HK-2 (cell line): ENCODE results near the gene ZHX3.

Source experiments
- DNase-seq: peaks from one replicate; pipeline ENCODE4 v3.0.0-alpha.2; 2018; ENCODE audit not compliant: unreplicated experiment

ZHX3 gene

DNA sequence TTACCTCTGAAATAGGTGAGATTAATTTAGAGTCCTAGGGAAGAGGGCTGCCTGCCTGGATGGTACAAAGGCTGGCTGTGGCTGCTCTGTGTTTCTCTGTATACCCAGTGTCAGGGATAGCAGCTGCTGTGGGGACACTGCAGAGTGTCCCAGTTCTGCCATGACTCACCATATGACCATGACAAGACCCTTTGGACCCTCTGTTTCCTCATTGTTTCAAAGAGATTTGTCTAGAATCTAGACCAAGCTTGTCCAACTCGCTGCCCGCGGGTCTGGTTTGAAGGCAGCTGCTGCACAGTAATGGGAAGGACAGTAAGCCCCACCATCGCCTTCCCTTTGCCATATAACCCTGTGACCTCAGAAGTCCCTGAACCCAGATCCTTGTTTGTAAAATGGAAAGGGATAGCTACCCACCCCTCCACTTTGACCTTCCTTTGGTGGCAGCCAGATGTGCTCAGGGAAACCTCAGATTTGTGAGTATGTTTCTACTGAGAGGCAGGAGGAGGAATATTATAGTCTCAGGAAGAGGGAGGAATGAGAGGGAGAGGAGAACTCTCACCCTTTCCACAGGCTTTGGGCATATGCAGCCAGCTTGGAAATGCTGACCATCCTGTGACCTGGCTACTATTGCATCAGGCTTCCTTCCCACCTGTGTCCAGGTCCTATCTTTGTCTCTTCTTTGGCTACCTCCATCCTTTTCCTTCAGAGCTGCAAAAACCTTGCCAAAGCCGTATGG, 166.2 kb downstream of the ZHX3 start:
- DNase-seq = no peak

DNA sequence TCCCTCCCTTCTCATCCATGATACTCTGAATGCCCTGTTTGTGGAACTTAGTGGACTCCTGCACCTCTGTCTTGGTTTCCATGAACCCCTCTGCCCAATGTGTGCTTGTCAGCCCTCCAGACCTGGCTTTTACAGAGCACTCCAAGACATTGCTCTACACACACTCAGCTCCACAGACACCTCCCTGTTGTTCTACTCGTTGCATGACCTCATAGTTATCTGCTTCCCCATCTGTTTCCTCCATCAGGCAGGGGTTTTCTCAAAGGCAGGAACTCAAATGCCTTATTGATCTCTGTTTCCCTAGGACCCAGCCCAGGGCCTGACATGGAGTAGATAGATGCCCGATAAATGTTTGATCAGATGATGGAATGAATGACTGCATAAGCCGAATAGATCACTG, 166.9 kb downstream of the ZHX3 start:
- no peak for DNase-seq

GRCh38 chr20:41148942-41149341, 168.6 kb downstream of the ZHX3 start:
- DNase-seq = no peak

DNA sequence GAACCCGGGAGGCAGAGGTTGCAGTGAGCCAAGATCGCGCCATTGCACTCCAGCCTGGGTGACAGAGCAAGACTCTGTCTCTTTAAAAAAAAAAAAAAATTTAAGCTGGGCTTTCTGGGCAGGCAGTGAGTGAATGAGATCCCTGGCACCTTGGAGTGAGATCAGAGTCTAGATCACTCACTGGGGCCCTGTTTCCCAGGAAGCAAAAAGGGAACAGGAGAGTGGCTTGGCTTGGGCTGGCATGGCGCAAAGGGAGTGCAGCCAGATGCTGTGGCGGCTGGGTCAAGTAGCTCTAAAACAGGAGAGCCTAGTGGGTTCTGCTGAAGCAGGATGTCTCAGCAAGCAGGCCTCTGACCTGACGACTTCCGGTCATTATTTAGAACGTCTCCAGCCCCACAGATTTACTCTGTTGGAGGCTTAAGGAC, 169.8 kb downstream of the ZHX3 start:
- no peak for DNase-seq

DNA sequence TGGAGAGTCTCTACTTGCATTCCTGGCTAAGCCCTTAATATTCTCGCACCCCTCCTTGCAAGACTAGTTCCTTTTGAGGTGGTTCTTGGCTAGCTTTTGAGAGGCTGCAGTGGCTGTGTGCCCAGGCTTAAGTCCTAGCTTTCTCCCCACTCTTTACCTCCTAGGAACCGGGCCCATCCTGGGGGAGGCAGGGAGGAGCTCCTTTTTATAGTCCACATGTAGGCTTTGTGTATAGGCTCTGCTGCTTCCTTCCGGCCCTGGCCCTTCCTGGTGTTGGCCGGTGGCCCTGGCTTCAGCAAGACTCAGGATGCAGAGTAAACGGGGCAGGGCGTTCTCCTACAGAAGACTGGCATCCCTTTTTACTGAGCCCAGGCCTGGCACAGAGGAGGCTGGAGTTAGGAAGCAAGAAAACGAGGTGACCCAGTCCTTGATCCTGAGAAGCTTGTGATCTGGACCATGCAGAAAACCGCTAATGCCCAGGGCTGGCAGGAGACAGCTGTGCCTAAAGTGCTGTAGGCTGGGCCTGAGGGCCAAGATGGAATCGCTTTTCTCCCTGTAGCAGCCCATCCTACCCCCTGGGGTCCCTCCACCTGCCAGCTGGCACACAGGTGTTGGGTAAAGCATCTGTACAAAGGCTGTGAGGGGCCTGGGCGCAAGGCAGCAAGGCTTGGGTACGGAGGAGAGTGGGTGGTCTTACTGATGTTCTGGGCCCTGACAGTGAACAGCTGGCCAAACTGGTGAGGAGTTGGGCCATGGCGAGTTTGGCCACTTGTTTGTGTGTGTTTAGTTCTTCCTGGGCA, 171.5 kb downstream of the ZHX3 start:
- DNase-seq = no peak

- DNase-seq = no peak
Observed at GRCh38 chr20:41145317-41145716, 172.2 kb downstream of the ZHX3 start.

GRCh38 chr20:41143354-41143753, 174.2 kb downstream of the ZHX3 start:
- no peak for DNase-seq

- no peak for DNase-seq
Observed at GRCh38 chr20:41142919-41143318, 174.6 kb downstream of the ZHX3 start.

DNA sequence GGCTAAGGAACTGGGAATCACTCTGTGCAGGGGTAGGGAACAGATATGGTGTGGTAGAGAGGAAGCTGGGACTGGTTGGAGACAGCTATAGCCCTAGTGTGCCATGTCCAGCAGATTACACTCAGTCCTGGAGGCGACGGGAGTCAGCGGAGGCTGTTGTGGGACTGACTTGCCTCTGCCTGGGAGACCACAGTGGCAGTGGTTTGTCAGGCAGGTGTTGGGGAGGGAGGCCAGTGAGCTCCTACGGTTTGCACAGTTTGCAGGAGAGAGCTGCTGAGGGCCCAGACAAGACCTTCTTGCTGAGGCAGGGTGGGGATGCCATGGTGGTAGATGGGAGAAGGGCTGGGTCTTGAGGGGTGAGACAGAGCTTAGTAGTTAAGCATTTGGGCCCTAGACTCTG, 175.3 kb downstream of the ZHX3 start:
- no peak for DNase-seq

DNA sequence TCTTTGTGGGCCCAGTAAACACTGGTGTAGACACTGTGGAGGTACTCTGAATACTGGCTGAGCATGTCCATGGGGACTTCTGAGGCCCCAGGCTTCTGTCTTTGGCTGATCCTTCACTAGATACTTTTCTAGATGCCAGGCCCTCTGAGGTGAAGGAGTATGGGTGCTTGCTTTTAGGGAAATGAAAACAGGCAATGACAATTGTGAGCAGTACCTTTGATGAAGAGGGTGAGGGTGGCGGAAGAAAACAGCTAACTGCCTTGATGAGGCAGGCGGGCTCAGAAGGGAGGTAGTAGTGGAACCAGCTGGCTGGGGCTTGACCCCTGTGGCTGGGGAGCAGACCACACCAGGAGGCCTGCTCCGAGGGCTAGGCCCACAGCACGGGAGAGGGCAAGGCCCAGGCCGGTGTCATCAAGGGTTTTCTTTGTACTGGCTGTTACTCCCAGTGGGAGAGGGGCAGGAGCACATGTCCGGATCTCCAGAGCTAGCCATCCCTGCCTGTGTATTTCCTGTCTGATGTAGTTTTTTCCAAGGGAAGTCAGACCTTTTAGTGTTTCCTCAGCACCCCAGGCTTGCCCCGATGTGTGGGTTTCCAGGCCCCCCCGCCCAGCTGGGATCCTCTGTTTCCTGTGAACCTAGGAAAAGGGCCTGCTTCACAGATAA, 176.2 kb downstream of the ZHX3 start:
- no peak for DNase-seq

DNA sequence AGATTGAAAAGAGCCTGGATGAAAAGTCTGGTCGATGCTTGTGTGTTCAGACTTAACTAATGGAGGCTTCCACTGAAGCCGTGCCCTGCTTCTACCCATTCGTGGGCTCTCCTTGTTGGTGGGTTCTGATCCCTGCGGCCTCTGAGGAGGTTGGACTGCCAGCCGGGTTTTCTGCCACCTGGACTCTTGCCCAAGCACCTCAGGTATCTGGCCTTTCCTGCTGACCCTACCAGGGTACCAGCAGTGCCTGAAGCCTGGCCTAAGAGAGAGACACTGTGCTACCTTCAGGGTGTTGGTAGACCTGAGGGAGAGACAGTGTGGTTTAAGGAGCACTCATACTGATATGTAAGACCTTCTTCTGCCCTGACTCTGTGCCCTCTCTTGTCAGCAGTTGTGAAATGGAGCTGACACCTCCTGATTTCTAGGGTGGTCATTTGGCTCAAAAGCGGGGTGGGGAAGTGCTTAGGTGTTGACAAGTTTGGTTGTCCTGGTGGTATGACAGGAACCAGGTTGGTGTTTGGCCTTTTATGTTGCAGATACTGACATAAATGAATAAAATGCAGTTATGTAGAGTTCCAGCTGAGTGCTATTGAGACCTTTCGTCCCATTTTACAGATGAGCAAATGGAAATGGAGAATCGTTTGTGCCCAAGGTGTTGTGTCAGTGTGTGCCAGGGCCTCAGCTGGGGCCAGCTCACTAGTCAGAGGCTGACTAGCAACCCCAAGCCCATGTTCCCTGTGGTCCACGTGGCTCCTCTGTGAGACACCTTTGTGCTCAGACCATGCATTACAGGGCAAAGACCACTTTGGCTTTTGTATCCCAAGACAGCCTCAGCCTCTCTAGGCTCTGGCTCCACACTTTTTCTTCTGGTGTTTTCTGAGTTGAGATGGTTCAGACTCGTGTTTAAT, 177.1 kb downstream of the ZHX3 start:
- no peak for DNase-seq

DNA sequence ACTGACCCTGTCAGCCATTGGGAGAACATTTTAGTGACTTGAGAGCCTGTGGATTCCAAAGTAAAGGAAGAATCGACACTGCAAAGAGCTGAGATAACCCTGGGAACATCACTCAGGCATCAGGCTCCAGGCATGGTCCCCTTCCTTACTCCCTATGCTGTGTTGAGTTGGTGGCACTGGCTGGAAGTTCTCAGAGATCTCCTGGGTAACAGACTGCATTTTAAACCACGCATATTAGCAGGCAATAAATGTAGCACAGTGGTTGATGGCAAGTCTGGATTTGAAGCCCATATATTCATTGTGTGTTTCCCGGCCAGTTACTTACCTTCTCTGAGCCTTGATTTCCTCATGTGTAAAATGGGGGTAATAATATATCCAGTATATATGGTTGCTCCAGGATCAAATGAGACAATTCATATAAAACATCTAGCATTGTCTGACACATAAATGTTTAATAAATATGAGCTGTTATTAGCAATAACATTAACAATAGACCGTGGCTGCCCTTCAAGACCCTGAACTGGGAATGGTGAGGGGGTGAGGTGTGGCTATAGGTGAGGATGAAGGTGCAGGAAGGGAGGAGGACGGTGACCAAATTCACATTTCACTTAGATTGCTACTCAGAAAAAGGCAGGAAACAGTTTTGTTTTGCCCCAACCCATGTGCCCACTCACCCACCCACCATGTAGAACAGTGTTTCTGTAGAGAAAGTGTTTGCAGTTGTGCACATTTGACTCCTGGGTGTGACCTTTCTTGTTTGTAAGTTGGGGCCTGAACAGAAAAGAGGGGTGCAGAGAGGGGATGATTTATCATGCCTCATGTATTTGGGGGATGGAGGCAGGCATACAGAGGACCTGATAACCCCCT, 178.1 kb downstream of the ZHX3 start:
- DNase-seq = no peak

DNA sequence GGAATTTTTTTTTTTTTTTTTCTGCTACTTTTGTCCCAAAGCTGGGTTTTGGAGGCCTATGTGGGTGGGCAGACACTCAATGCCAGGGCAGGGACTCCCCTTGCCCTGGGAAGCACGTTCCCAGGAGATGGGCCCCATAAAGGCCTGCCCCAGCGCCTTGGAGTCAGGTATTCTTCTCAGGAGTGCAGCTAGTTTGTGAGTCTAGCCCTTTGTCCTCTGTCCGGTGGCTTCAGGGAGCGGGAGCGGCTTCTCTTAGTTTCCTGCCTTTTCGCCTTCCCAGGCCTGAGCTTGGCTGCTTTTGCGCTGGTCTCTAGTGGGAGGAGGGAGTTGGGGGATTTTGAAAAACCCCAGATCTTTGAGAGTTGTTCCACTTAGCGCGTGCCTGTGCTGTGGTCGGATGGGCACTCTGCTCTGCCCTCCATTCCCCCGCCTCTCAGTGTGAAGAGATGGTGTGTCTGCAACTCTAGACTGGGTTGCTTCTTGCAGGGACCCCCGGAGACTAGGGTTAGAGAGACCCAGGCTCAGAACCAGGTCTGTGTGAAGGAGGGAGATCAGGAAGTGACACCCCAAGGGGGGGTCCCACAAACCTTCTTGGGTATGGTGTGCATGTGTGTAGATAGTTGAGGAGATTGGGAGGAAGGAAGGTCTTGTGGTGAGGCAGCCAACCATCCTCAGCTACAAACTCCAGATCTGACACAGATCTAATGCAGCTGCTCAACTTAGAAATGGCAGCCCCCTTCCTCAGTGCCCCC, 178.9 kb downstream of the ZHX3 start:
- DNase-seq = no peak

DNA sequence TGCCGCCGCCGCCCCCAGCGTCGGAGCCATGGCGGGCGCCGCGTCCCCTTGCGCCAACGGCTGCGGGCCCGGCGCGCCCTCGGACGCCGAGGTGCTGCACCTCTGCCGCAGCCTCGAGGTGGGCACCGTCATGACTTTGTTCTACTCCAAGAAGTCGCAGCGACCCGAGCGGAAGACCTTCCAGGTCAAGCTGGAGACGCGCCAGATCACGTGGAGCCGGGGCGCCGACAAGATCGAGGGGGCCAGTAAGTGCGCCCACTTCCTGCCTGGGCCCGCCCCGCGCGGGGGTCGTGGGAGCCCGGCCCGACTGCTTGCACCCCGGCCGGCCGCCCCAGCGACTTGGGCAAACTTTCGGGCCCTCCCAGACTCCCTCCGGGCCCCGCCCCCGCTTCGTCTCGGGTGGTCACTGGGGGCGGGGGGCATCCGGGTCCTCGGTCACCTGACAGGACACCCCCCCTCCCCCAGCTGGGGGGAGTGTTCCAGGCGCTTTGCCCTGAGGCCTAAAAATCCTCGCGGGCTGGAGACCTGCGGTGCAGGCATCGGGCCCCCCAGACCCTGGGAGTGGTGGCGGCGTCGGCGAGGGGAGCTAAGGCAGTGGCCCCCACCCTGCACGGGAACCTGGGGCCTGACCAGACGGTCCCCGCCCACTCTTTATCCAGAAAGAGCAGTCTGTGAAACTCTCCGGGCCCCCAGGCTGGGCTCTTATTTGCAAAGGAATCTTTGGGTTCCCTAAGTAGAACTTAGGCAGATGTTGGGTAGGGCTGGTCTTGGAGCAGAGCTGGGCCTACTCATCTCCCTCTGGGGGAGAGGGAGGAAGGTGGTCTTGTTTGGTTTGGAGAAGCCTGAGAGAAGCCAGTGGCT, 179.7 kb downstream of the ZHX3 start:
- DNase-seq = no peak

GRCh38 chr20:41136680-41137613, 180.6 kb downstream of the ZHX3 start, which contains the start of gene PLCG1:
TSS of gene PLCG1 (plus strand) at chr20:41137543. CDS start at chr20:41137642, 99 bp downstream.
- peak; percentile 94 for DNase-seq

GRCh38 chr20:41135888-41136679, 181.4 kb downstream of the ZHX3 start:
- no peak for DNase-seq
